SK-N-MC (cell line): ENCODE results near the gene RSF1.

ENCODE experiments used
- DNase-seq: peaks from one replicate; pipeline ENCODE4 v3.0.0-alpha.2; 2011; ENCODE audit warnings: low read depth, low spot score
- H3K27ac ChIP-seq: fragments of 200-600 bp; sonication (generic); 2 replicates; pipeline ENCODE4 v1.5.1; 2016; ENCODE audit warnings: mixed run types
- H3K36me3 ChIP-seq: fragments of 200-600 bp; sonication (generic); 2 replicates; pipeline ENCODE4 v1.6.1; 2017; ENCODE audit warnings: antibody characterized with exemption, low read length, mixed read lengths; ENCODE audit not compliant: insufficient read depth
- H3K4me3 ChIP-seq: fragments of 200-600 bp; sonication (generic); 2 replicates; pipeline ENCODE4 v1.5.1; 2016
- H3K9ac ChIP-seq: fragments of 200-600 bp; sonication (generic); 2 replicates; pipeline ENCODE4 v1.8.0; 2017; ENCODE audit warnings: mixed run types, mixed read lengths; ENCODE audit not compliant: insufficient read length
- H3K9me3 ChIP-seq: fragments of 200-600 bp; sonication (generic); 2 replicates; pipeline ENCODE4 v1.6.1; 2017; ENCODE audit warnings: low read depth, mild to moderate bottlenecking, antibody characterized with exemption, low read length, moderate library complexity, mixed read lengths
- EZH2 ChIP-seq: fragments of 200-600 bp; sonication (generic); IDR thresholded peaks from one replicate; pipeline ENCODE4 v1.6.1; 2017; ENCODE audit warnings: antibody characterized with exemption
- FOXP2 ChIP-seq: optimal IDR thresholded peaks from 2 replicates; pipeline ENCODE3; 2011; ENCODE audit warnings: mild to moderate bottlenecking, moderate library complexity; ENCODE audit not compliant: insufficient read depth; ENCODE audit errors: extremely low read length, control extremely low read depth
- POLR2AphosphoS5 ChIP-seq: IDR thresholded peaks from 2 replicates; pipeline ENCODE4 v1.6.1; 2012; ENCODE audit warnings: mild to moderate bottlenecking, low read depth, low read length, borderline replicate concordance

The RSF1 gene

GRCh38 chr11:77776455-77776854 lies 44.1 kb downstream of the RSF1 start:
- H3K4me3 ChIP-seq, result no peak overlapping the region
- DNase-seq, result no peak
- H3K27ac ChIP-seq, result no peak overlapping the region

GRCh38 chr11:77775936-77776335 lies 44.6 kb downstream of the RSF1 start:
- H3K36me3 ChIP-seq, result no peaks in the 10 kb centered on the region
- no peaks in the 10 kb centered on the region for H3K9me3 ChIP-seq
- no peak overlapping the region for H3K9ac ChIP-seq
- no peak overlapping the region for H3K27ac ChIP-seq
- H3K4me3 ChIP-seq, result no peak overlapping the region
- TF ChIP-seq FOXP2 (no peak), POLR2AphosphoS5 (no peak), EZH2 (no peak)
- DNase-seq, result no peak

More at GRCh38 chr11:77776455-77776854, 44.1 kb downstream of the RSF1 start:
- Histone ChIP-seq H3K36me3 (no peaks in the 10 kb centered on the region), H3K9ac (no peak overlapping the region), H3K9me3 (no peaks in the 10 kb centered on the region)
- TF ChIP-seq FOXP2 (no peak), EZH2 (no peak), POLR2AphosphoS5 (no peak)

- no peaks in the 10 kb centered on the region for H3K36me3 ChIP-seq
- peak; percentile 6 for DNase-seq
- H3K4me3 ChIP-seq, result peak overlapping the region; percentile 10; the same call in 1 of the 2 replicates
- H3K9me3 ChIP-seq, result no peaks in the 10 kb centered on the region
- H3K27ac ChIP-seq, result peak overlapping the region; percentile 33; the same call in 1 of the 2 replicates
- TF ChIP-seq FOXP2 (no peak), POLR2AphosphoS5 (no peak), EZH2 (no peak)
- H3K9ac ChIP-seq, result no peak overlapping the region
Observed at GRCh38 chr11:77771135-77771534, 49.4 kb downstream of the RSF1 start.

GRCh38 chr11:77770629-77771028 lies 49.9 kb downstream of the RSF1 start:
- Histone ChIP-seq H3K27ac (peak overlapping the region; percentile 33; the same call in 1 of the 2 replicates), H3K9ac (no peak overlapping the region), H3K36me3 (no peaks in the 10 kb centered on the region), H3K9me3 (no peaks in the 10 kb centered on the region), H3K4me3 (peak overlapping the region; percentile 10; the same call in 1 of the 2 replicates)
- DNase-seq, result no peak
- TF ChIP-seq FOXP2, result no peak
- TF ChIP-seq POLR2AphosphoS5, result no peak
- TF ChIP-seq EZH2, result no peak

- Histone ChIP-seq H3K4me3 (no peak overlapping the region), H3K9me3 (no peaks in the 10 kb centered on the region), H3K27ac (no peak overlapping the region), H3K9ac (no peak overlapping the region), H3K36me3 (peaks cover 17% of the 10 kb centered on the region)
- no peak for DNase-seq
- TF ChIP-seq POLR2AphosphoS5 (no peak), EZH2 (no peak), FOXP2 (no peak)
Observed at GRCh38 chr11:77762426-77762825, 58.1 kb downstream of the RSF1 start.

- no peak for DNase-seq
- H3K9ac ChIP-seq, result no peak overlapping the region
- peaks cover 17% of the 10 kb centered on the region for H3K36me3 ChIP-seq
- no peaks in the 10 kb centered on the region for H3K9me3 ChIP-seq
- H3K27ac ChIP-seq, result no peak overlapping the region
- H3K4me3 ChIP-seq, result no peak overlapping the region
- TF ChIP-seq EZH2 (no peak), FOXP2 (no peak), POLR2AphosphoS5 (no peak)
Observed at GRCh38 chr11:77761491-77761890, 59.0 kb downstream of the RSF1 start.

- TF ChIP-seq POLR2AphosphoS5 (no peak), FOXP2 (no peak), EZH2 (no peak)
- H3K9ac ChIP-seq, result no peak overlapping the region
Observed at GRCh38 chr11:77758331-77758730, 62.2 kb downstream of the RSF1 start.

GRCh38 chr11:77753230-77753629 lies 67.3 kb downstream of the RSF1 start:
- Histone ChIP-seq H3K9ac (no peak overlapping the region), H3K36me3 (peaks cover 19% of the 10 kb centered on the region), H3K9me3 (no peaks in the 10 kb centered on the region), H3K4me3 (no peak overlapping the region), H3K27ac (no peak overlapping the region)
- no peak for TF ChIP-seq FOXP2
- TF ChIP-seq POLR2AphosphoS5, result no peak
- no peak for TF ChIP-seq EZH2
- no peak for DNase-seq

More at GRCh38 chr11:77758331-77758730, 62.2 kb downstream of the RSF1 start:
- H3K36me3 ChIP-seq, result peaks cover 17% of the 10 kb centered on the region
- H3K27ac ChIP-seq, result no peak overlapping the region
- H3K9me3 ChIP-seq, result no peaks in the 10 kb centered on the region
- no peak for DNase-seq
- no peak overlapping the region for H3K4me3 ChIP-seq

GRCh38 chr11:77752516-77752915 lies 68.0 kb downstream of the RSF1 start:
- TF ChIP-seq FOXP2 (no peak), EZH2 (no peak), POLR2AphosphoS5 (no peak)
- Histone ChIP-seq H3K4me3 (no peak overlapping the region), H3K27ac (no peak overlapping the region), H3K9ac (no peak overlapping the region), H3K36me3 (peaks cover 19% of the 10 kb centered on the region), H3K9me3 (no peaks in the 10 kb centered on the region)
- no peak for DNase-seq
